ENCODE measurements around the gene ITPR1.

The ITPR1 gene

GRCh38 chr3:4581124-4581424, 87.9 kb downstream of the ITPR1 start:
- no peaks in the 10 kb centered on the region for H3K9me3 ChIP-seq (ENCODE audit: control insufficient read depth, low read length)
- H3K27me3 ChIP-seq (replicated peaks; ENCODE audit: control insufficient read depth, insufficient read depth, low read length), result peaks cover 3% of the 10 kb centered on the region
- peaks cover 22% of the 10 kb centered on the region for H3K4me1 ChIP-seq (ENCODE audit: control insufficient read depth, insufficient read depth, low read length)
- no peaks in the 10 kb centered on the region for H3K36me3 ChIP-seq (ENCODE audit: control insufficient read depth, insufficient read depth, low read length, severe bottlenecking)
- no peak for DNase-seq (ENCODE audit: low read depth)
- no peak overlapping the region for H3K4me3 ChIP-seq (ENCODE audit: low read length)
- H3K9ac ChIP-seq (ENCODE audit: low read length), result no peak overlapping the region

- no peak for DNase-seq (ENCODE audit: low read depth)
- H3K27me3 ChIP-seq (replicated peaks; ENCODE audit: control insufficient read depth, insufficient read depth, low read length), result peaks cover 3% of the 10 kb centered on the region
- H3K4me1 ChIP-seq (ENCODE audit: control insufficient read depth, insufficient read depth, low read length), result peaks cover 22% of the 10 kb centered on the region
- H3K36me3 ChIP-seq (ENCODE audit: control insufficient read depth, insufficient read depth, low read length, severe bottlenecking), result no peaks in the 10 kb centered on the region
- no peak overlapping the region for H3K9ac ChIP-seq (ENCODE audit: low read length)
- H3K4me3 ChIP-seq (ENCODE audit: low read length), result no peak overlapping the region
- no peaks in the 10 kb centered on the region for H3K9me3 ChIP-seq (ENCODE audit: control insufficient read depth, low read length)
These were observed 88.3 kb downstream of the ITPR1 start for GRCh38 chr3:4581498-4581897.

GRCh38 chr3:4581920-4582611, 88.9 kb downstream of the ITPR1 start:
- no peak overlapping the region for H3K9ac ChIP-seq (ENCODE audit: low read length)
- H3K4me1 ChIP-seq (ENCODE audit: control insufficient read depth, insufficient read depth, low read length), result peaks cover 22% of the 10 kb centered on the region
- peaks cover 3% of the 10 kb centered on the region for H3K27me3 ChIP-seq (replicated peaks; ENCODE audit: control insufficient read depth, insufficient read depth, low read length)
- no peak overlapping the region for H3K4me3 ChIP-seq (ENCODE audit: low read length)
- no peaks in the 10 kb centered on the region for H3K9me3 ChIP-seq (ENCODE audit: control insufficient read depth, low read length)
- no peaks in the 10 kb centered on the region for H3K36me3 ChIP-seq (ENCODE audit: control insufficient read depth, insufficient read depth, low read length, severe bottlenecking)
- no peak for DNase-seq (ENCODE audit: low read depth)

GRCh38 chr3:4582624-4583023, 89.5 kb downstream of the ITPR1 start:
- H3K4me1 ChIP-seq (ENCODE audit: control insufficient read depth, insufficient read depth, low read length), result peaks cover 22% of the 10 kb centered on the region
- no peaks in the 10 kb centered on the region for H3K36me3 ChIP-seq (ENCODE audit: control insufficient read depth, insufficient read depth, low read length, severe bottlenecking)
- peak overlapping the region; percentile 67 for H3K9ac ChIP-seq (ENCODE audit: low read length)
- peak; percentile 77 for DNase-seq (ENCODE audit: low read depth)
- H3K9me3 ChIP-seq (ENCODE audit: control insufficient read depth, low read length), result no peaks in the 10 kb centered on the region
- peaks cover 3% of the 10 kb centered on the region for H3K27me3 ChIP-seq (replicated peaks; ENCODE audit: control insufficient read depth, insufficient read depth, low read length)
- peak overlapping the region; percentile 52 for H3K4me3 ChIP-seq (ENCODE audit: low read length)

- no peak for DNase-seq (ENCODE audit: low read depth)
- peak overlapping the region; percentile 52 for H3K4me3 ChIP-seq (ENCODE audit: low read length)
These were observed 90.3 kb downstream of the ITPR1 start for GRCh38 chr3:4583416-4583815.

GRCh38 chr3:4584456-4585249, 91.5 kb downstream of the ITPR1 start:
- peak overlapping the region; percentile 59 for H3K4me3 ChIP-seq (ENCODE audit: low read length)
- no peak for DNase-seq (ENCODE audit: low read depth)
- H3K9ac ChIP-seq (ENCODE audit: low read length), result peak overlapping the region; percentile 67
- peaks cover 22% of the 10 kb centered on the region for H3K4me1 ChIP-seq (ENCODE audit: control insufficient read depth, insufficient read depth, low read length)
- H3K36me3 ChIP-seq (ENCODE audit: control insufficient read depth, insufficient read depth, low read length, severe bottlenecking), result no peaks in the 10 kb centered on the region
- H3K9me3 ChIP-seq (ENCODE audit: control insufficient read depth, low read length), result no peaks in the 10 kb centered on the region
- H3K27me3 ChIP-seq (replicated peaks; ENCODE audit: control insufficient read depth, insufficient read depth, low read length), result peaks cover 3% of the 10 kb centered on the region

More at GRCh38 chr3:4583416-4583815, 90.3 kb downstream of the ITPR1 start:
- Histone ChIP-seq H3K9me3 (ENCODE audit: control insufficient read depth, low read length) (no peaks in the 10 kb centered on the region), H3K4me1 (ENCODE audit: control insufficient read depth, insufficient read depth, low read length) (peaks cover 22% of the 10 kb centered on the region), H3K27me3 (replicated peaks; ENCODE audit: control insufficient read depth, insufficient read depth, low read length) (peaks cover 3% of the 10 kb centered on the region), H3K9ac (ENCODE audit: low read length) (peak overlapping the region; percentile 67), H3K36me3 (ENCODE audit: control insufficient read depth, insufficient read depth, low read length, severe bottlenecking) (no peaks in the 10 kb centered on the region)

- Histone ChIP-seq H3K36me3 (ENCODE audit: control insufficient read depth, insufficient read depth, low read length, severe bottlenecking) (no peaks in the 10 kb centered on the region), H3K4me3 (ENCODE audit: low read length) (no peak overlapping the region), H3K4me1 (ENCODE audit: control insufficient read depth, insufficient read depth, low read length) (peaks cover 22% of the 10 kb centered on the region), H3K9ac (ENCODE audit: low read length) (no peak overlapping the region), H3K9me3 (ENCODE audit: control insufficient read depth, low read length) (no peaks in the 10 kb centered on the region), H3K27me3 (replicated peaks; ENCODE audit: control insufficient read depth, insufficient read depth, low read length) (peaks cover under 1% of the 10 kb centered on the region)
- no peak for DNase-seq (ENCODE audit: low read depth)
These were observed 93.2 kb downstream of the ITPR1 start for GRCh38 chr3:4586381-4586780.

GRCh38 chr3:4587061-4587837, 94.1 kb downstream of the ITPR1 start:
- no peak overlapping the region for H3K4me3 ChIP-seq (ENCODE audit: low read length)
- no peaks in the 10 kb centered on the region for H3K9me3 ChIP-seq (ENCODE audit: control insufficient read depth, low read length)
- H3K36me3 ChIP-seq (ENCODE audit: control insufficient read depth, insufficient read depth, low read length, severe bottlenecking), result no peaks in the 10 kb centered on the region
- no peak for DNase-seq (ENCODE audit: low read depth)
- no peaks in the 10 kb centered on the region for H3K27me3 ChIP-seq (replicated peaks; ENCODE audit: control insufficient read depth, insufficient read depth, low read length)
- H3K9ac ChIP-seq (ENCODE audit: low read length), result no peak overlapping the region
- H3K4me1 ChIP-seq (ENCODE audit: control insufficient read depth, insufficient read depth, low read length), result peaks cover 20% of the 10 kb centered on the region

- no peak for DNase-seq (ENCODE audit: low read depth)
- Histone ChIP-seq H3K4me3 (ENCODE audit: low read length) (no peak overlapping the region), H3K9me3 (ENCODE audit: control insufficient read depth, low read length) (no peaks in the 10 kb centered on the region)
These were observed 94.6 kb downstream of the ITPR1 start for GRCh38 chr3:4587838-4588105.

GRCh38 chr3:4588466-4588865, 95.3 kb downstream of the ITPR1 start:
- Histone ChIP-seq H3K36me3 (ENCODE audit: control insufficient read depth, insufficient read depth, low read length, severe bottlenecking) (no peaks in the 10 kb centered on the region), H3K4me3 (ENCODE audit: low read length) (no peak overlapping the region), H3K27me3 (replicated peaks; ENCODE audit: control insufficient read depth, insufficient read depth, low read length) (no peaks in the 10 kb centered on the region), H3K9ac (ENCODE audit: low read length) (no peak overlapping the region), H3K9me3 (ENCODE audit: control insufficient read depth, low read length) (no peaks in the 10 kb centered on the region), H3K4me1 (ENCODE audit: control insufficient read depth, insufficient read depth, low read length) (peaks cover 8% of the 10 kb centered on the region)
- DNase-seq (ENCODE audit: low read depth), result peak; percentile 19

More at GRCh38 chr3:4587838-4588105, 94.6 kb downstream of the ITPR1 start:
- peaks cover 15% of the 10 kb centered on the region for H3K4me1 ChIP-seq (ENCODE audit: control insufficient read depth, insufficient read depth, low read length)
- H3K9ac ChIP-seq (ENCODE audit: low read length), result no peak overlapping the region
- H3K36me3 ChIP-seq (ENCODE audit: control insufficient read depth, insufficient read depth, low read length, severe bottlenecking), result no peaks in the 10 kb centered on the region
- H3K27me3 ChIP-seq (replicated peaks; ENCODE audit: control insufficient read depth, insufficient read depth, low read length), result no peaks in the 10 kb centered on the region

GRCh38 chr3:4589475-4590097, 96.4 kb downstream of the ITPR1 start:
- DNase-seq (ENCODE audit: low read depth), result no peak
- Histone ChIP-seq H3K9me3 (ENCODE audit: control insufficient read depth, low read length) (no peaks in the 10 kb centered on the region), H3K4me3 (ENCODE audit: low read length) (no peak overlapping the region), H3K36me3 (ENCODE audit: control insufficient read depth, insufficient read depth, low read length, severe bottlenecking) (no peaks in the 10 kb centered on the region), H3K4me1 (ENCODE audit: control insufficient read depth, insufficient read depth, low read length) (no peaks in the 10 kb centered on the region), H3K27me3 (replicated peaks; ENCODE audit: control insufficient read depth, insufficient read depth, low read length) (no peaks in the 10 kb centered on the region), H3K9ac (ENCODE audit: low read length) (no peak overlapping the region)

All from adipocyte (in vitro differentiated cells).